Lower lobe of right lung (tissue), 2 donors: ENCODE results near the gene TMEM95. TPM values are rescaled to one million over a fixed set of nuclear protein-coding genes. Genes with fewer than 3 reads are reported as not detected.
A peak's percentile ranks its signal among the peaks of the same experiment; 100 is the strongest.

Experiments
- ATAC-seq, 2 donors: fragments of 200-7000 bp; cut with Tn5 transposase; one replicate each; pipeline ENCODE4 v1.9.1; 2020 to 2022; ENCODE audit warnings: mild to moderate bottlenecking in 2 of 2, moderate library complexity in 2 of 2
- DNase-seq: peaks from one replicate; pipeline ENCODE4 v3.0.0-alpha.2; 2020
- H3K27ac ChIP-seq: fragments of 200-600 bp; one replicate; pipeline ENCODE4 v1.8.0; 2022
- H3K27me3 ChIP-seq: fragments of 200-600 bp; one replicate; pipeline ENCODE4 v1.8.0; 2022; ENCODE audit warnings: low read depth
- H3K36me3 ChIP-seq: fragments of 200-600 bp; one replicate; pipeline ENCODE4 v1.8.0; 2022; ENCODE audit warnings: mild to moderate bottlenecking
- H3K4me1 ChIP-seq: fragments of 200-600 bp; one replicate; pipeline ENCODE4 v1.8.0; 2022
- H3K4me3 ChIP-seq: fragments of 200-600 bp; one replicate; pipeline ENCODE4 v1.8.0; 2022; ENCODE audit warnings: mild to moderate bottlenecking
- H3K9me3 ChIP-seq: fragments of 200-600 bp; one replicate; pipeline ENCODE4 v1.8.0; 2022
- intact Hi-C: fragments of 100-400 bp; cut with DNase I; formaldehyde crosslinking; loops from one replicate; pipeline ENCODE4 v1.11.0; 2022
- total RNA-seq: library from RNA; stranded (reverse); fragmentation: NEBNext Ultra II Directional; extraction: Animal tissue kit (Norgen Biotek cat#: 25700); gene quantifications from one replicate; pipeline ENCODE4 v1.2.1, GENCODE V29; 2021
- TF ChIP-seq, protein P1 (sequence below): fragments of 200-600 bp; IDR thresholded peaks from one replicate; pipeline ENCODE4 v1.8.0; 2022; ENCODE audit warnings: antibody characterized with exemption, mild to moderate bottlenecking
- donor health status: DM: no; HTN: yes; CAD: no; lungs with severe emphysema.

The TMEM95 gene
- total RNA-seq, 1 donor from 2014 or later: not detected

DNA sequence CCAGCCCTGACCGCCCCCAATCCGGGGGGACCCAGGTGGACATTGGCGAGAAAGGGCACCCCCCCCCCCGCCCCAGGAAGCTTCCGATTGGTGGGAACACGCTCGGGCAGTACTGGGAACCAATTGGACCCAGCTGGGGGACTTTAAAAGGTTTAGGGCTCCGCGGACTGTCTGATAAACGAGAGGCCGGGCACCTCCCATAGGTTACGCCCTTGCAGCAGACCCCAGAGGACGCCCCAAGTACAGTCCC, 48.7 kb downstream of the TMEM95 start:
- ATAC-seq (peak; percentile 67 to 69), DNase-seq (no peak)
- H3K27ac ChIP-seq: peak overlapping the region; percentile 85
- TF ChIP-seq, protein P1, sequence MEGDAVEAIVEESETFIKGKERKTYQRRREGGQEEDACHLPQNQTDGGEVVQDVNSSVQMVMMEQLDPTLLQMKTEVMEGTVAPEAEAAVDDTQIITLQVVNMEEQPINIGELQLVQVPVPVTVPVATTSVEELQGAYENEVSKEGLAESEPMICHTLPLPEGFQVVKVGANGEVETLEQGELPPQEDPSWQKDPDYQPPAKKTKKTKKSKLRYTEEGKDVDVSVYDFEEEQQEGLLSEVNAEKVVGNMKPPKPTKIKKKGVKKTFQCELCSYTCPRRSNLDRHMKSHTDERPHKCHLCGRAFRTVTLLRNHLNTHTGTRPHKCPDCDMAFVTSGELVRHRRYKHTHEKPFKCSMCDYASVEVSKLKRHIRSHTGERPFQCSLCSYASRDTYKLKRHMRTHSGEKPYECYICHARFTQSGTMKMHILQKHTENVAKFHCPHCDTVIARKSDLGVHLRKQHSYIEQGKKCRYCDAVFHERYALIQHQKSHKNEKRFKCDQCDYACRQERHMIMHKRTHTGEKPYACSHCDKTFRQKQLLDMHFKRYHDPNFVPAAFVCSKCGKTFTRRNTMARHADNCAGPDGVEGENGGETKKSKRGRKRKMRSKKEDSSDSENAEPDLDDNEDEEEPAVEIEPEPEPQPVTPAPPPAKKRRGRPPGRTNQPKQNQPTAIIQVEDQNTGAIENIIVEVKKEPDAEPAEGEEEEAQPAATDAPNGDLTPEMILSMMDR: no peak
- intact Hi-C loops: no loop called here
- peak overlapping the region; percentile 77 for H3K4me3 ChIP-seq
- no peaks in the 10 kb centered on the region for H3K9me3 ChIP-seq
- H3K27me3 ChIP-seq: no peaks in the 10 kb centered on the region
- no peaks in the 10 kb centered on the region for H3K36me3 ChIP-seq
- H3K4me1 ChIP-seq: peaks cover 20% of the 10 kb centered on the region

DNA sequence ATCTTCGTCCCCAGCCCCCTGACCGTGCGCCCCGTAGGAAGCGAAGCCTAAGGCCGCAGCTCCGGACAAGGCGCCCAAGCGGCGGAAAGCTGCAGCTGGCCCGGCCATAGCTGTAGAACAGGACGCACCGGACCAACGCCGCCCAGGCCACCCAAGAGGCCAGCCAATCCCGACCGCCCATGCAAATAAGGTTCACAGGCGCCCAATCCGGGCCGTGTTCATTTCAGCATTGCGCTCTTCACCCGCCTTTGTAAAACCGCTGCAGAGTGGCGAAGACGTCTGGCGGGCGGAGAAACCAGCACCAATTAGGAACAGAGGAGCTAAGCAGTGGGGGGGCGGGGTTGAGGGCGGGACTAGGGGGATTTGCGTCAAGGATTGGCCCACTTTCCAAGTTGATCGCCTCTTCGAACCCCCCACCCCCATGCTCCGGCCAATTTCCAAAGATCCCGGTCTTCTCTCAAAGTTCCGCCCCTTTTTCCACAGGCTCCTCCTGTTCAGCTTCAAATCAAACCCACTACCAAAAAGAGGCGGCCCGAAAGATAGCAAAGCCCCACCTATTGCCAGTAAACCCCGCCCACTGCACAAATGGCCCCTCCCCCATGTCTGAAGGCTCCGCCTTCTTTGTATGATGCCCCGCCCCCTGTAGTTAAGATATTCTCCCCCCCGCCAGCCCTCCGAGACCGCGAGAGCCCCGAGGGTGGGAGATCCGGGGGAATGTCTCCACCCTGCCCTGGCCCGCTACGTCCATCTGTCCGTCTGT, 49.2 kb downstream of the TMEM95 start, which contains the start of gene TMEM256:
Gene TMEM256, minus strand, starts transcription at position 121 of the 760 bp plus-strand sequence. Its CDS starts 13 bp downstream, at position 108.
- H3K27ac ChIP-seq: peak within 1 kb of the TSS; percentile 85
- DNase-seq: peak; percentile 98
- peak within 1 kb of the TSS; percentile 77 for H3K4me3 ChIP-seq
- ATAC-seq: peak; percentile 96
- no peaks in the 10 kb centered on the region for H3K27me3 ChIP-seq
- peaks cover 20% of the 10 kb centered on the region for H3K4me1 ChIP-seq
- intact Hi-C loops: no loop called here
- no peaks in the 10 kb centered on the region for H3K36me3 ChIP-seq
- H3K9me3 ChIP-seq: no peaks in the 10 kb centered on the region
- TF ChIP-seq, protein P1: no peak

DNA sequence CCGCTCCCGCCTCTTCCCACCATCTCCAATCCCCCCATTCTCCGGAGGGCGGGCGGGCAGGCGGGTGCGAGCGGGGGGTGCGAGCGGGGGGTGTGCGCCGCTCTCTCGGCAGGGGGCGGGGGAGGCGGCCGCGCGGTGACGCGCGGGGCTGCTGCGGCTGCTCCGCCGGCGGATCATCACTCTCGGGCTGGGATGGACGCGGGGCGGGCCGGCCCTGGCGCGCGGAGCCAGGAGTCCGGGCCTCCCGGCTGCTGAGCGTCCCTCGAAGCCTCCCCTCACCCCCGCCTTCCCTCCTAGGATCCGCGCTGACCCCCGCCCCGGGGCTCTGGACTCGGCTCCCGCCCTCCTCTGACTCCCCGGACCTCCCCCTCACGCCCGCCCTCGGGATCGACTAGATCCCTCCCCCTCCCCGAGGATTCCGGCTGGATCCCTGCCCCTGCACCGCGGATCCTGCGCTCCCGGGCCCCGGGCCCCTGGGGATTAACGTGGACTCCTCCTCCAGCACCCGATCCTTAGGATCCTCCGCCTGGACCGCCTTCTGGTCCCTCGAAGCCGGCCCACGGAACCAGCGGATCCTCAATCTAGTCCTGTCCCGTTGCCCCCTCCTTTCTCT, 49.9 kb downstream of the TMEM95 start:
- TF ChIP-seq, protein P1: peak; percentile 6
- H3K27me3 ChIP-seq: no peaks in the 10 kb centered on the region
- H3K27ac ChIP-seq: peak overlapping the region; percentile 69
- ATAC-seq (peak; percentile 52 to 61), DNase-seq (peak; percentile 72)
- intact Hi-C loops: no loop called here
- H3K36me3 ChIP-seq: no peaks in the 10 kb centered on the region
- H3K4me1 ChIP-seq: peaks cover 20% of the 10 kb centered on the region
- H3K4me3 ChIP-seq: peak overlapping the region; percentile 77
- H3K9me3 ChIP-seq: no peaks in the 10 kb centered on the region

DNA sequence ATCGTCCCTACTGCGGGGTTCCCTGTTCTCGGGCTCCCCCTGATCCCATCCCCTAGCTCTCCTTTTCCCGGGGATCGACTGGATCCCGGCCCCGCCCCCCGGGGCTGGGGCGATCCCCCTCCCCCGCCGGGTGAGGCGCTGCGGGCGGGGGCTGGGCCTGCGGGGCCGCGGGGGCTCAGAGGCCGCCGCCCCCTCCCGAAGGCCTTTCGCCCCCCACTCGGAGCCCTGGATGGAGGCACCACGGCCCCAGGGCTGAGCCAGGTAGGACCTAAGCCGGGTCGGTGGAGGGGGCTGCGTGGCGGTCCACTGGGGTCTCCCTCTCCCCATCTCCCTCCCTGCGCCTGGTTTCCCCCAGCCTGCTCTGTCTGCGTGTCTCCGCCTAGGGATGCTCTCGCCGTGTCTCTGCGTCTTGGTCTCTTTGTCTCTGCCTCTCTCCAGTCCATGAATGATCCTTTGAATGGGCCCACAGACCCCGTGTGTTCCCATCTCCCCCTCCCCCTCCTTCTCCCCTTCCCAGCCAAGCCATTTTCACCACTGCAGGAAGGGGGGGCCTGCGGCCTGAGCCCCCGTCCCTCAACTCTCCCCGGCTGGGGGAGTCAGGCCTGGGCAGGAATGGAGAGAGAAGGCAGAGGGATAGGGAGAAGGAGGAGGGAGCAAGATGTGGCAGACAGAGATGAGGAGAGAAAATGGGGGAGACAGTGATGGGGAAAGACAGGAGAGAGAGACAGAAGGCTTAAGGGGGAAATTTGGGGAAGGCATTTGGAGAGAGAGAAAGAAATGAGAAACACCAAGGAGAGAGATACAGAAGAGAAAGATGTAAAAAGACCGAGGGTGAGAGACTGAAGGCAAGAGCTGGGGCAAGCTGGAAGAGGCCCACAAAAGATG, 50.6 kb downstream of the TMEM95 start:
- TF ChIP-seq, protein P1: no peak
- Histone ChIP-seq H3K4me3 (peak overlapping the region; percentile 77), H3K27ac (peak overlapping the region; percentile 69), H3K36me3 (no peaks in the 10 kb centered on the region), H3K4me1 (peaks cover 20% of the 10 kb centered on the region), H3K9me3 (no peaks in the 10 kb centered on the region), H3K27me3 (no peaks in the 10 kb centered on the region)
- intact Hi-C loops: no loop called here
- DNase-seq (no peak), ATAC-seq (no peak)

DNA sequence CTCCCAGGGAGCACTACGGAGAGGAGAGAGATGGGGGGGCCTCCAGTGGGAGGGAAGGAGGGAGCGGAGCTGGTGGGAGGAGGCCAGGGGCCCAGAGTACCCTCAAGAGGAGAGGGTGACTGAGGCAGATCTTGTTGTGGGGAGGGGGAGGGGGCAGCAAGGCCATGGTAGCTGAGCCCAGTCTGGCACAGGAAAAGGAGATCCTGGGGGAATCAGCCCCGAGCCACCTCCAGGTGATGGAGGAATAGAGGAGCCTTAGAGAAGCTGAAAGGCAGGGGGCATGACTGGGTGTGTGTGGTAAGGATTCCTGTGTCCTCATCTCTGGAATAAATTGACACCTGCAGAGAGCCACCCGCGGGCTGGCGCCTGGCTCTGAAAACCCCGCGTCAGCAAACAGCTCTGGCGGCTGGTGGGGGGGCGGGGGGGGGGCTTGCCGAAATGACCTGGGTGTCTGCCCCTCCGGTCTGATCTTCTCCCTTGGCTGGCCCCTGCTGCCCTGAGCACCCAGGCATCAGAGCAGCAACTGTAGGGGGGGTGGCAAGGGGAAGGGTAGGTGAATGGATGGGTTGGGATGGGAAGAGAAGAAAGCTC, 51.4 kb downstream of the TMEM95 start:
- Histone ChIP-seq H3K27ac (no peak overlapping the region), H3K9me3 (no peaks in the 10 kb centered on the region), H3K4me1 (peaks cover 20% of the 10 kb centered on the region), H3K27me3 (no peaks in the 10 kb centered on the region), H3K36me3 (no peaks in the 10 kb centered on the region), H3K4me3 (no peak overlapping the region)
- intact Hi-C loops: no loop called here
- TF ChIP-seq, protein P1: no peak
- DNase-seq (no peak), ATAC-seq (no peak)
